AG09309 (cell line): ENCODE results near the gene HPCA.

Source experiments
- DNase-seq: peaks from one replicate; pipeline ENCODE4 v3.0.0-alpha.2; 2010; ENCODE audit warnings: low read depth
- H3K4me3 ChIP-seq: 2 replicates; pipeline ENCODE4 v1.5.1; 2011; ENCODE audit warnings: mild to moderate bottlenecking, low read depth, low read length, moderate library complexity; ENCODE audit not compliant: control insufficient read depth
- CTCF ChIP-seq: IDR thresholded peaks from 2 replicates; pipeline ENCODE4 v1.5.1; 2011; ENCODE audit warnings: mild to moderate bottlenecking, low read depth, low read length, inconsistent platforms; ENCODE audit not compliant: insufficient read depth, control insufficient read depth; ENCODE audit errors: missing control alignments

Gene HPCA

GRCh38 chr1:32886004-32886827, at the start of gene HPCA:
Gene HPCA (plus strand): TSS chr1:32886491. CDS start chr1:32888899, 2,408 bp downstream.
- TF ChIP-seq CTCF: peak; percentile 72
- no peak within 1 kb of the TSS for H3K4me3 ChIP-seq
- DNase-seq: no peak

- no peak overlapping the region for H3K4me3 ChIP-seq
- no peak for DNase-seq
- TF ChIP-seq CTCF: no peak
These were observed 37.8 kb upstream of the HPCA start for GRCh38 chr1:32848354-32849063.

- no peak for TF ChIP-seq CTCF
- no peak for DNase-seq
- no peak overlapping the region for H3K4me3 ChIP-seq
These were observed 30.3 kb upstream of the HPCA start for GRCh38 chr1:32855861-32856617.

- TF ChIP-seq CTCF: no peak
- no peak overlapping the region for H3K4me3 ChIP-seq
- no peak for DNase-seq
These were observed 28.2 kb upstream of the HPCA start for GRCh38 chr1:32858136-32858535.

GRCh38 chr1:32858791-32859190, 27.5 kb upstream of the HPCA start:
- no peak overlapping the region for H3K4me3 ChIP-seq
- no peak for DNase-seq
- TF ChIP-seq CTCF: no peak

GRCh38 chr1:32859915-32860314, 26.4 kb upstream of the HPCA start:
- H3K4me3 ChIP-seq: no peak overlapping the region
- no peak for TF ChIP-seq CTCF
- DNase-seq: no peak
